Measurements from ENCODE around the gene PNPLA7. TPM values are rescaled to one million over a fixed set of nuclear protein-coding genes. Genes with fewer than 3 reads are reported as not detected.

Gene PNPLA7
- total RNA-seq, 1 experiment from 2014 or later, result 1.3 TPM

DNA sequence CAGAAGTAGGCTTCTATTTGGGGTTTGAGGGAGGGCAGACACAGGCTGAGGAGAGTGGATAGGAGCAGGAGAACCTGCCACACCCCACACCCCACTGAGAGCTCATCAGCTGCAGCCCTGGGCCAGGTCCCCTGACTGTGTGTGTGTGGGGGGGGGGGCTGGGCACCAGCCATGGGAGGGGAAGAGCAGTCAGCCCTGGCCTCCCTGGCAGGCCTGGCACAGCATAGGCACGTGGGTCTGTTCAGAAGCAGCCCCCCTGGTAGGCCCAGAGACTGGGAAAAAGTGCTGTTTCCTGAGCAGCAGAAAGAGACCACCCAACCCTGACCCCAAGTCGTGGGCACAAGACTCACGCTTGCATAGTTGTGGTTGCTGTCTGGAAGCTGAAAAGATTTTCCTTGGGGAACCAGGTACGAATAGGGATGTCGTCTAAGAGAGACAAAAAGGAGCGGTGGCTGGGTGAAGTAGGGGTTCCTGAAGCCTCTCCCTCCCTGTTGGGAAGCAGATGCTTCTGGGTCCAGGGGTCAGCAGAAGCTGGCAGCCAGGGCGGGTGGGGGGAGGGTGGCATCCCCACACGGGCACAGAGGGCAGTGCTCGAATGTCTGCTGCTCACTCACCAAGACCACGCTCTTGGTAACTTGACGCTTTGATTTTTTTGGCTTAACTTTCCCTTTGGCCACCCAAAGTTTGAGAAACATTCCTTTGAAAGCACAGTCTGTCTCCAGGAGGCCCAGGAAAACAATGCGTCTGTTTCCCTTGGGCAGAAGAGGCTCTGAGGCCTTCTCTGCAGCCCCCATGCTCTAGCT lies 93.9 kb downstream of the PNPLA7 start:
- no peak overlapping the region for H3K4me3 Mint-ChIP-seq
- no peak overlapping the region for H3K27ac Mint-ChIP-seq
- ChIA-PET POLR2A (no interaction called here), CTCF (interaction anchor here (1.0 to 1.6 kb wide), 2 partner anchors 11 to 170 kb away, joined by 3 to 5 read pairs; no protein-coding TSS in a partner anchor)
- H3K36me3 Mint-ChIP-seq, result peaks cover 3% of the 10 kb centered on the region; the same call in 1 of the 2 replicates
- H3K27me3 Mint-ChIP-seq (ENCODE audit: low read depth), result no peaks in the 10 kb centered on the region
- DNase-seq (ENCODE audit: low spot score), result no peak
- TF ChIP-seq NFYB (CRISPR knock-in tag; conservative IDR thresholded peaks at IDR 0.05; ENCODE audit: low read depth) (no peak), ELF4 (CRISPR knock-in tag; IDR thresholded peaks at IDR 0.05; ENCODE audit: low read depth) (no peak), ZNF232 (CRISPR knock-in tag; IDR thresholded peaks at IDR 0.05) (no peak)
- TF ChIP-seq, protein P1, sequence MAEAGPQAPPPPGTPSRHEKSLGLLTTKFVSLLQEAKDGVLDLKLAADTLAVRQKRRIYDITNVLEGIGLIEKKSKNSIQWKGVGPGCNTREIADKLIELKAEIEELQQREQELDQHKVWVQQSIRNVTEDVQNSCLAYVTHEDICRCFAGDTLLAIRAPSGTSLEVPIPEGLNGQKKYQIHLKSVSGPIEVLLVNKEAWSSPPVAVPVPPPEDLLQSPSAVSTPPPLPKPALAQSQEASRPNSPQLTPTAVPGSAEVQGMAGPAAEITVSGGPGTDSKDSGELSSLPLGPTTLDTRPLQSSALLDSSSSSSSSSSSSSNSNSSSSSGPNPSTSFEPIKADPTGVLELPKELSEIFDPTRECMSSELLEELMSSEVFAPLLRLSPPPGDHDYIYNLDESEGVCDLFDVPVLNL (CRISPR knock-in tag; IDR thresholded peaks at IDR 0.05; ENCODE audit: borderline replicate concordance, low read depth), result no peak
- ATAC-seq, result no peak
- H3K9me3 Mint-ChIP-seq, result no peaks in the 10 kb centered on the region
- H3K4me1 Mint-ChIP-seq, result peaks cover 6% of the 10 kb centered on the region

DNA sequence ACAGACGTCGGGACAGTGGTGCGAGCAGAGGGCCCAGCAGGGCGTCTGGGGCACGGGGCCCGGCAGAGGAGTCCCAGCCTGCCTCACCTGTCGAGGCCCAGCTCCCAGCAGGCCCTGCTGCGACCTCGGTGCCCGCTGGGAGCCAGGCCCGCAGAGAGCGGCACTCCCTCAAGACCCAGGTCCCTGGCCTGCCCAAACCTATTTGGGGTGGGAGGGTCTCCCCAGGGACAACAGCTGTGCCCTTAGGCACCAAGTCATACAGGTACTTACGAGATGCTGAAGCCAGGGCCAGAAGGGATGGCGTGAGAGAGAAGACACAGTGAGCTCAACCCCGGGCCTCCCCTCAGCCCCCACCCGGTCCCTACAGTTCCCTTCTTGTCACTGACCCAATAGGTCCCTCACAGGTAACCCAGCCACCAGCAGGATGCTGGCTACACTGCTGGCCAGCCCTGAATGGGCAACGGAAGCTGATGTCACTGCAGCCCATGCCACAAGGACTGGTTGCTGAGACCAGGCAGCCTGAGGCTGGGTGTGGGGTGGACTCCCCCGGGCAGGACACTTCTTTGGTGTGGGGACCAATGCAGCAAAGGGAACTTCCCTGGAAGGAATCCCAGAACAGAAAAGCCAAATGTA lies 94.7 kb downstream of the PNPLA7 start:
- H3K27me3 Mint-ChIP-seq (ENCODE audit: low read depth), result no peaks in the 10 kb centered on the region

More for the DNA sequence above, 94.7 kb downstream of the PNPLA7 start:
- ChIA-PET CTCF (no interaction called here), POLR2A (interaction anchor here (1.1 to 2.6 kb wide), 2 partner anchors 33 to 135 kb away, joined by 3 to 11 read pairs; partner anchors contain the start of genes EXD3 and NOXA1)
- Mint-ChIP-seq H3K4me1 (peaks cover 6% of the 10 kb centered on the region), H3K36me3 (peaks cover 3% of the 10 kb centered on the region; the same call in 1 of the 2 replicates), H3K27ac (no peak overlapping the region), H3K4me3 (no peak overlapping the region), H3K9me3 (no peaks in the 10 kb centered on the region)
- TF ChIP-seq ZNF416 (CRISPR knock-in tag; IDR thresholded peaks at IDR 0.05) (no peak), MYBL2 (CRISPR knock-in tag; IDR thresholded peaks at IDR 0.05) (no peak), KAT7 (CRISPR knock-in tag; IDR thresholded peaks at IDR 0.05; ENCODE audit: borderline replicate concordance) (no peak), NFE2L1 (CRISPR knock-in tag; IDR thresholded peaks at IDR 0.05) (no peak), EMX1 (CRISPR knock-in tag; IDR thresholded peaks at IDR 0.05) (no peak), JUN (CRISPR knock-in tag; IDR thresholded peaks at IDR 0.05) (no peak), SOX15 (CRISPR knock-in tag; IDR thresholded peaks at IDR 0.05) (no peak), ZNF317 (CRISPR knock-in tag; IDR thresholded peaks at IDR 0.05; ENCODE audit: borderline replicate concordance, low read depth) (no peak), TP53 (CRISPR knock-in tag; IDR thresholded peaks at IDR 0.05) (no peak)
- TF ChIP-seq, protein P2, sequence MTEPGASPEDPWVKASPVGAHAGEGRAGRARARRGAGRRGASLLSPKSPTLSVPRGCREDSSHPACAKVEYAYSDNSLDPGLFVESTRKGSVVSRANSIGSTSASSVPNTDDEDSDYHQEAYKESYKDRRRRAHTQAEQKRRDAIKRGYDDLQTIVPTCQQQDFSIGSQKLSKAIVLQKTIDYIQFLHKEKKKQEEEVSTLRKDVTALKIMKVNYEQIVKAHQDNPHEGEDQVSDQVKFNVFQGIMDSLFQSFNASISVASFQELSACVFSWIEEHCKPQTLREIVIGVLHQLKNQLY (CRISPR knock-in tag; IDR thresholded peaks at IDR 0.05), result no peak
- TF ChIP-seq, protein P3, sequence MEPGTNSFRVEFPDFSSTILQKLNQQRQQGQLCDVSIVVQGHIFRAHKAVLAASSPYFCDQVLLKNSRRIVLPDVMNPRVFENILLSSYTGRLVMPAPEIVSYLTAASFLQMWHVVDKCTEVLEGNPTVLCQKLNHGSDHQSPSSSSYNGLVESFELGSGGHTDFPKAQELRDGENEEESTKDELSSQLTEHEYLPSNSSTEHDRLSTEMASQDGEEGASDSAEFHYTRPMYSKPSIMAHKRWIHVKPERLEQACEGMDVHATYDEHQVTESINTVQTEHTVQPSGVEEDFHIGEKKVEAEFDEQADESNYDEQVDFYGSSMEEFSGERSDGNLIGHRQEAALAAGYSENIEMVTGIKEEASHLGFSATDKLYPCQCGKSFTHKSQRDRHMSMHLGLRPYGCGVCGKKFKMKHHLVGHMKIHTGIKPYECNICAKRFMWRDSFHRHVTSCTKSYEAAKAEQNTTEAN (CRISPR knock-in tag; IDR thresholded peaks at IDR 0.05), result no peak
- TF ChIP-seq, protein P4, sequence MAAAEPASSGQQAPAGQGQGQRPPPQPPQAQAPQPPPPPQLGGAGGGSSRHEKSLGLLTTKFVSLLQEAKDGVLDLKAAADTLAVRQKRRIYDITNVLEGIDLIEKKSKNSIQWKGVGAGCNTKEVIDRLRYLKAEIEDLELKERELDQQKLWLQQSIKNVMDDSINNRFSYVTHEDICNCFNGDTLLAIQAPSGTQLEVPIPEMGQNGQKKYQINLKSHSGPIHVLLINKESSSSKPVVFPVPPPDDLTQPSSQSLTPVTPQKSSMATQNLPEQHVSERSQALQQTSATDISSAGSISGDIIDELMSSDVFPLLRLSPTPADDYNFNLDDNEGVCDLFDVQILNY (CRISPR knock-in tag; IDR thresholded peaks at IDR 0.05), result no peak
- TF ChIP-seq, protein P5, sequence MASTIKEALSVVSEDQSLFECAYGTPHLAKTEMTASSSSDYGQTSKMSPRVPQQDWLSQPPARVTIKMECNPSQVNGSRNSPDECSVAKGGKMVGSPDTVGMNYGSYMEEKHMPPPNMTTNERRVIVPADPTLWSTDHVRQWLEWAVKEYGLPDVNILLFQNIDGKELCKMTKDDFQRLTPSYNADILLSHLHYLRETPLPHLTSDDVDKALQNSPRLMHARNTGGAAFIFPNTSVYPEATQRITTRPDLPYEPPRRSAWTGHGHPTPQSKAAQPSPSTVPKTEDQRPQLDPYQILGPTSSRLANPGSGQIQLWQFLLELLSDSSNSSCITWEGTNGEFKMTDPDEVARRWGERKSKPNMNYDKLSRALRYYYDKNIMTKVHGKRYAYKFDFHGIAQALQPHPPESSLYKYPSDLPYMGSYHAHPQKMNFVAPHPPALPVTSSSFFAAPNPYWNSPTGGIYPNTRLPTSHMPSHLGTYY (CRISPR knock-in tag; IDR thresholded peaks at IDR 0.05), result no peak
- DNase-seq (ENCODE audit: low spot score) (peak; percentile 22), ATAC-seq (no peak)
